HG03064 (cell line): ENCODE data around the gene PODXL.

Source experiments
- ATAC-seq: cut with Tn5 transposase; IDR thresholded peaks from one replicate; pipeline ENCODE4 v1.9.1; 2021; ENCODE audit warnings: low read depth; ENCODE audit not compliant: unreplicated experiment

Gene PODXL

DNA sequence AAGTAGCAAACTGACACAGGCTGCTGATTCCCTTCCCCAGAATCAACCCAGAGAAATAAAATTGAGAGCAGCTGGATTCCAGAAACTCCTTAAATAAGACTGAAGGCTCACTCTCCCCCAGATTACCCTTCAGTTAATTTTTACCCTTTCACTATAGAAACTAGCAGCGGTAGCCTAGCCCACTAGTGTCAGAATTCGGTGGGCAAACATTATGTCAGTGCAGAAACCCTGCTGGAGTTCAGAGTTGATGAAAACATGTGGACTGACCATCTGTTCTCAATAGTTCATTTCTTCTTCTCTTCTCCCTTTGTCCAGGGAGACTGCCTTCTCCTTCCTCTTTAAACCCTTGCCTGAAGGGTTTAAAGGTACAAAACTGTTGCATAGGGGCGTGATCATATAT is 100.1 kb downstream of the PODXL start:
- ATAC-seq = no peak

GRCh38 chr7:131455546-131455945 is 100.9 kb downstream of the PODXL start:
- ATAC-seq = no peak

- ATAC-seq = no peak
Measured at GRCh38 chr7:131455001-131455400, 101.4 kb downstream of the PODXL start.

DNA sequence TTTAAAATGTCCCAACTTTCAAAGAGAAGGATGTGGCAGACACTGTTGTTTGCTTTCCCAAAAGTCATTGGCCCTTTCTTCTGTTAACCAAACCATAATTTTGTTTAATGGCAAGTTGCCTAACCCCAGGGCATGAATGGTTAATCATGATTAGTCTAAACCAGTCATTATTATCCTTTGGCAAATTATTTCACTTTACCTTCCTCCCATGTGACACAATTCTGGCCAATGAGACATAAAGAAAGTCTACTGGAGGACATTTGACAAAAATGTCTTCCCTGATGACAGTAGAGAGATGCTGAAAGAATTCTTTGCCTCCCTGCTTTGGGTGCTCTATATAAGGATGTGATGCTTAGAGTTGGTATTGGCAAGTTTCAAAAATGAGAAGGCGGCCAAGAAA is 101.9 kb downstream of the PODXL start:
- no peak for ATAC-seq
